Colonic mucosa (tissue), 4 donors: ENCODE results near the gene USP46. TPM values are rescaled to one million over a fixed set of nuclear protein-coding genes. Genes with fewer than 3 reads are reported as not detected.

Source experiments
- DNase-seq: peaks from one replicate; pipeline ENCODE4 v3.0.0-alpha.2; 2020
- H3K27ac ChIP-seq: fragments of 200-600 bp; one replicate; pipeline ENCODE4 v1.8.0; 2021
- H3K27me3 ChIP-seq: fragments of 200-600 bp; one replicate; pipeline ENCODE4 v1.8.0; 2021
- H3K36me3 ChIP-seq: fragments of 200-600 bp; one replicate; pipeline ENCODE4 v1.8.0; 2021
- H3K4me1 ChIP-seq: fragments of 200-600 bp; one replicate; pipeline ENCODE4 v1.8.0; 2021; ENCODE audit warnings: mild to moderate bottlenecking
- H3K4me3 ChIP-seq: fragments of 200-600 bp; one replicate; pipeline ENCODE4 v1.8.0; 2021
- H3K9ac ChIP-seq, 2 donors: one replicate each; pipeline ENCODE4 v1.7.0; 2013; ENCODE audit warnings: control low read depth in 2 of 2, low read depth in 2 of 2, low read length in 2 of 2
- H3K9me3 ChIP-seq: fragments of 200-600 bp; one replicate; pipeline ENCODE4 v1.8.0; 2021
- CTCF ChIP-seq: fragments of 200-600 bp; IDR thresholded peaks from one replicate; pipeline ENCODE4 v1.8.0; 2022; ENCODE audit warnings: antibody characterized with exemption, mild to moderate bottlenecking
- intact Hi-C: fragments of 100-400 bp; cut with DNase I; formaldehyde crosslinking; loops from one replicate; pipeline ENCODE4 v1.14.1; 2022
- total RNA-seq, 2 donors: library from RNA; stranded (reverse); fragmentation: NEBNext Ultra II Directional in 1 of 2; extraction: Animal tissue kit (Norgen Biotek cat#: 25700) in 1 of 2; gene quantifications; one replicate each; pipeline ENCODE4 v1.2.1, GENCODE V29; 2021
- donor health status: healthy.
- donor health status: DM: no; HTN: no; CAD: no.
- donor health status: DM: no; HTN: no; CAD: no.

The USP46 gene
- total RNA-seq, 2 donors from 2014 or later: 10.0 to 15.0 TPM

- Histone ChIP-seq H3K4me1 (no peaks in the 10 kb centered on the region), H3K27ac (no peak overlapping the region), H3K9ac (no peak overlapping the region), H3K36me3 (no peaks in the 10 kb centered on the region), H3K27me3 (no peaks in the 10 kb centered on the region), H3K9me3 (no peaks in the 10 kb centered on the region), H3K4me3 (no peak overlapping the region)
- no peak for DNase-seq
- intact Hi-C loops: no loop called here
- no peak for TF ChIP-seq CTCF
Measured at GRCh38 chr4:52554612-52555355, 104.3 kb downstream of the USP46 start.

- H3K27ac ChIP-seq: no peak overlapping the region
- H3K27me3 ChIP-seq: no peaks in the 10 kb centered on the region
- no peaks in the 10 kb centered on the region for H3K9me3 ChIP-seq
- no peak for DNase-seq
- H3K9ac ChIP-seq: no peak overlapping the region
- no peak for TF ChIP-seq CTCF
- H3K4me3 ChIP-seq: no peak overlapping the region
- H3K4me1 ChIP-seq: no peaks in the 10 kb centered on the region
- intact Hi-C loops: no loop called here
- H3K36me3 ChIP-seq: no peaks in the 10 kb centered on the region
Measured at GRCh38 chr4:52552778-52553177, 106.3 kb downstream of the USP46 start.

GRCh38 chr4:52551487-52551886 lies 107.6 kb downstream of the USP46 start:
- H3K9me3 ChIP-seq: no peaks in the 10 kb centered on the region

GRCh38 chr4:52550186-52550585 lies 108.9 kb downstream of the USP46 start:
- Histone ChIP-seq H3K4me1 (no peaks in the 10 kb centered on the region), H3K4me3 (no peak overlapping the region), H3K27ac (no peak overlapping the region), H3K9me3 (no peaks in the 10 kb centered on the region), H3K36me3 (no peaks in the 10 kb centered on the region), H3K9ac (no peak overlapping the region), H3K27me3 (no peaks in the 10 kb centered on the region)
- no peak for DNase-seq
- no peak for TF ChIP-seq CTCF
- intact Hi-C loops: no loop called here

More at GRCh38 chr4:52551487-52551886, 107.6 kb downstream of the USP46 start:
- DNase-seq: no peak
- Histone ChIP-seq H3K27me3 (no peaks in the 10 kb centered on the region), H3K9ac (no peak overlapping the region), H3K4me1 (no peaks in the 10 kb centered on the region), H3K4me3 (no peak overlapping the region), H3K36me3 (no peaks in the 10 kb centered on the region), H3K27ac (no peak overlapping the region)
- intact Hi-C loops: no loop called here
- no peak for TF ChIP-seq CTCF

GRCh38 chr4:52548818-52549570 lies 110.1 kb downstream of the USP46 start:
- no peak for TF ChIP-seq CTCF
- intact Hi-C loops: loop anchor here (5.0 to 10.0 kb wide), 2 partner anchors 118 to 1686 kb away; no protein-coding TSS in a partner anchor
- no peak overlapping the region for H3K27ac ChIP-seq
- H3K27me3 ChIP-seq: no peaks in the 10 kb centered on the region
- no peak overlapping the region for H3K4me3 ChIP-seq
- DNase-seq: no peak
- no peaks in the 10 kb centered on the region for H3K9me3 ChIP-seq
- no peak overlapping the region for H3K9ac ChIP-seq
- no peaks in the 10 kb centered on the region for H3K36me3 ChIP-seq
- H3K4me1 ChIP-seq: no peaks in the 10 kb centered on the region
